Gastrocnemius medialis (tissue), 4 donors: ENCODE data around the gene ROPN1. TPM values are rescaled to one million over a fixed set of nuclear protein-coding genes. Genes with fewer than 3 reads are reported as not detected.

Experiments
- ATAC-seq, 2 donors: fragments of 150-250 bp; one replicate each; pipeline ENCODE4 v1.9.1; 2016
- DNase-seq, 2 donors: peaks; one replicate each; pipeline ENCODE4 v3.0.0-alpha.2; 2019
- H3K27ac ChIP-seq, 4 donors: fragments of 200-600 bp; sonication (generic); 1 replicate in 1 of 4; 2 replicates in 3 of 4; pipeline ENCODE4 v1.5.1; 2016 to 2018; ENCODE audit warnings: mild to moderate bottlenecking in 2 of 4, moderate library complexity in 1 of 4
- H3K27me3 ChIP-seq, 3 donors: fragments of 200-600 bp; sonication (generic) in 2 of 3; 1 replicate in 1 of 3; 2 replicates in 2 of 3; pipeline versions ENCODE4 v1.5.1 to v1.6.0; 2016 to 2019; ENCODE audit warnings: mild to moderate bottlenecking in 1 of 3, moderate library complexity in 1 of 3
- H3K36me3 ChIP-seq, 2 donors: fragments of 200-600 bp; sonication (generic) in 1 of 2; one replicate each; pipeline ENCODE4 v1.5.1; 2017 to 2018
- H3K4me1 ChIP-seq, 2 donors: fragments of 200-600 bp; sonication (generic) in 1 of 2; one replicate each; pipeline ENCODE4 v1.5.1; 2016 to 2017; ENCODE audit warnings: mild to moderate bottlenecking in 2 of 2
- H3K4me3 ChIP-seq, 4 donors: fragments of 200-600 bp; sonication (generic) in 3 of 4; 1 replicate in 1 of 4; 2 replicates in 3 of 4; pipeline ENCODE4 v1.5.1; 2016 to 2019; ENCODE audit warnings: mild to moderate bottlenecking in 2 of 4
- H3K9me3 ChIP-seq, 3 donors: fragments of 200-600 bp; sonication (generic) in 2 of 3; 1 replicate in 1 of 3; 2 replicates in 2 of 3; pipeline ENCODE4 v1.5.1; 2016 to 2019
- CTCF ChIP-seq, 5 experiments: fragments of 450-650 bp in 3 of 5; fragments of 200-600 bp in 2 of 5; sonication (generic) in 2 of 5; IDR thresholded peaks in 4 of 5; conservative IDR thresholded peaks in 1 of 5; 1 replicate in 4 of 5; 2 replicates in 1 of 5; pipeline ENCODE4 v1.5.1; 2016 to 2019; ENCODE audit warnings: antibody characterized with exemption in 5 of 5, mild to moderate bottlenecking in 3 of 5, moderate library complexity in 3 of 5
- POLR2A ChIP-seq, 2 donors: fragments of 450-650 bp; IDR thresholded peaks; one replicate each; pipeline ENCODE4 v1.6.1; 2017; ENCODE audit warnings: antibody characterized with exemption in 2 of 2, mild to moderate bottlenecking in 2 of 2, moderate library complexity in 2 of 2
- in situ Hi-C, 4 donors: fragments of 200-750 bp; cut with MboI; loops; one replicate each; pipeline versions ENCODE4 v1.15.0 to v1.8.0; 2017; ENCODE audit warnings: low sequenced_read_pairs in 4 of 4
- intact Hi-C: fragments of 100-400 bp; cut with DNase I; formaldehyde crosslinking; loops from one replicate; pipeline ENCODE4 v1.15.1; 2023; ENCODE audit warnings: low total_unique reads
- total RNA-seq, 4 donors: library from RNA; depleted of rRNA; stranded (reverse); fragments of >200 nt; gene quantifications; one replicate each; pipeline versions ENCODE4 v1.1.0 to v1.2.3, GENCODE V29; 2016

The ROPN1 gene
- total RNA-seq, 4 donors from 2014 or later, result not detected

- intact Hi-C loops, result no loop called here
- ATAC-seq (no peak), DNase-seq (no peak)
- H3K36me3 ChIP-seq, result peaks cover 0 to 43% of the 10 kb centered on the region in 2 donors
- no peak for TF ChIP-seq POLR2A (IDR thresholded peaks at IDR 0.05)
- no peak for TF ChIP-seq CTCF (IDR thresholded peaks at IDR 0.05 in 4 of 5, conservative IDR thresholded peaks at IDR 0.05 in 1 of 5)
- in situ Hi-C loops, result no loop called here
- no peaks in the 10 kb centered on the region for H3K4me1 ChIP-seq
- no peaks in the 10 kb centered on the region for H3K9me3 ChIP-seq
- no peak overlapping the region for H3K27ac ChIP-seq
- no peaks in the 10 kb centered on the region for H3K27me3 ChIP-seq
- no peak overlapping the region for H3K4me3 ChIP-seq
Measured at GRCh38 chr3:123951522-123952447, 40.1 kb downstream of the ROPN1 start.

GRCh38 chr3:123949641-123950040 is 42.3 kb downstream of the ROPN1 start:
- in situ Hi-C loops, result no loop called here
- ATAC-seq, result no peak
- DNase-seq, result no peak
- Histone ChIP-seq H3K27ac (no peak overlapping the region), H3K9me3 (no peaks in the 10 kb centered on the region), H3K4me3 (no peak overlapping the region), H3K27me3 (no peaks in the 10 kb centered on the region), H3K4me1 (no peaks in the 10 kb centered on the region), H3K36me3 (peaks cover 0 to 43% of the 10 kb centered on the region in 2 donors)
- TF ChIP-seq POLR2A (IDR thresholded peaks at IDR 0.05) (no peak), CTCF (IDR thresholded peaks at IDR 0.05 in 4 of 5, conservative IDR thresholded peaks at IDR 0.05 in 1 of 5) (no peak)
- intact Hi-C loops, result no loop called here

GRCh38 chr3:123948449-123948848 is 43.5 kb downstream of the ROPN1 start:
- no peak overlapping the region for H3K4me3 ChIP-seq
- peaks cover 0 to 38% of the 10 kb centered on the region in 2 donors for H3K36me3 ChIP-seq
- no peak overlapping the region for H3K27ac ChIP-seq
- TF ChIP-seq CTCF (IDR thresholded peaks at IDR 0.05 in 4 of 5, conservative IDR thresholded peaks at IDR 0.05 in 1 of 5), result no peak
- H3K9me3 ChIP-seq, result no peaks in the 10 kb centered on the region
- intact Hi-C loops, result no loop called here
- in situ Hi-C loops, result no loop called here
- H3K27me3 ChIP-seq, result no peaks in the 10 kb centered on the region
- no peak for ATAC-seq
- no peaks in the 10 kb centered on the region for H3K4me1 ChIP-seq
- DNase-seq, result no peak

DNA sequence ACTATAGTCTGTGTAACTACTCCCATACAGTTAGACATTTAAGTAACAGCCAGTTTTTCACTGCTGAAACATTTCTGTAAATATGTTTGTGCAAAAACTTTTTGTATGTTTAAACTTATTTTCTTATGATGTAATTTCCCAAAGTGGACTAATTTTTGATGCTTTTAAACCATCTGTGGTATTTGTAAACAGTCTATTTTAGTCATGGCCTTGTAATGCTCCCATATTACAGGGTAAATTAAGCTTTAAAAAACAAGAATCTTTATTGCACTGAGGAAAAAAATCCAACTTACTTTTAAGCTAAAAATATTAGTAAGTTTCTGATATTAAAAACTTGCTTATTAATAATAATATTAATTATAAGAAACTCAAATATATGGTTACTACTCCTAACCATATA is 44.4 kb downstream of the ROPN1 start:
- DNase-seq, result no peak
- intact Hi-C loops (no loop called here), in situ Hi-C loops (no loop called here)
- Histone ChIP-seq H3K27me3 (no peaks in the 10 kb centered on the region), H3K27ac (no peak overlapping the region), H3K9me3 (no peaks in the 10 kb centered on the region), H3K36me3 (peaks cover 0 to 36% of the 10 kb centered on the region in 2 donors), H3K4me1 (no peaks in the 10 kb centered on the region), H3K4me3 (no peak overlapping the region)
- TF ChIP-seq CTCF (IDR thresholded peaks at IDR 0.05 in 4 of 5, conservative IDR thresholded peaks at IDR 0.05 in 1 of 5) (no peak), POLR2A (IDR thresholded peaks at IDR 0.05) (no peak)
- ATAC-seq, result no peak
